ENCODE data around the gene MDP1. TPM values are rescaled to one million over a fixed set of nuclear protein-coding genes. Genes with fewer than 3 reads are reported as not detected.

MDP1 gene
- total RNA-seq, 3 donors from 2014 or later = 11.1 to 14.8 (median 13.2) TPM

DNA sequence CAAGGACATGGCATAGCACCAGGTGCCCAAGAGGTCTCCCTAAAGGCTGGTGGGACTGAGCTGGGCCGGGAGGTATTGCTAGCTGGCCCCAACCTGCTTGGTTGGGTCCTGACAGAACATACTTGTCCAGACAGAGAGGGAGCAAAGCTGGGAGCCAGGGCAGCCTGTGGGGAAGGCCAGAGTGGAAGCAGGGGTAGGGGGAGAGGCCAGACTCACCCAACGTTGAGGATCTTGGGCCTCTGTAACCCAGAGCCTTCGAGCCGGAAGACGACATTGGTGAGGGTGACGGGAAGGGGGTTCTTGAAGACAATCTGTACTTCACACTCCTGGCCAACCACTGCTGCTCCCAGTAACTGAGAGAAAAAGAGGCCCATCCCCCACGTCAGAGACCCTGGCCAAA is 38.1 kb upstream of the MDP1 start:
- ATAC-seq (no peak), DNase-seq (peak in 1 of 3 donors; percentile 10)
- intact Hi-C loops (cut with DNase I, micrococcal nuclease) = no loop called here
- no peak overlapping the region for H3K4me3 ChIP-seq
- TF ChIP-seq, protein P1, sequence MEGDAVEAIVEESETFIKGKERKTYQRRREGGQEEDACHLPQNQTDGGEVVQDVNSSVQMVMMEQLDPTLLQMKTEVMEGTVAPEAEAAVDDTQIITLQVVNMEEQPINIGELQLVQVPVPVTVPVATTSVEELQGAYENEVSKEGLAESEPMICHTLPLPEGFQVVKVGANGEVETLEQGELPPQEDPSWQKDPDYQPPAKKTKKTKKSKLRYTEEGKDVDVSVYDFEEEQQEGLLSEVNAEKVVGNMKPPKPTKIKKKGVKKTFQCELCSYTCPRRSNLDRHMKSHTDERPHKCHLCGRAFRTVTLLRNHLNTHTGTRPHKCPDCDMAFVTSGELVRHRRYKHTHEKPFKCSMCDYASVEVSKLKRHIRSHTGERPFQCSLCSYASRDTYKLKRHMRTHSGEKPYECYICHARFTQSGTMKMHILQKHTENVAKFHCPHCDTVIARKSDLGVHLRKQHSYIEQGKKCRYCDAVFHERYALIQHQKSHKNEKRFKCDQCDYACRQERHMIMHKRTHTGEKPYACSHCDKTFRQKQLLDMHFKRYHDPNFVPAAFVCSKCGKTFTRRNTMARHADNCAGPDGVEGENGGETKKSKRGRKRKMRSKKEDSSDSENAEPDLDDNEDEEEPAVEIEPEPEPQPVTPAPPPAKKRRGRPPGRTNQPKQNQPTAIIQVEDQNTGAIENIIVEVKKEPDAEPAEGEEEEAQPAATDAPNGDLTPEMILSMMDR (IDR thresholded peaks at IDR 0.05) = no peak
- H3K36me3 ChIP-seq (ENCODE audit: low read depth) = no peaks in the 10 kb centered on the region
- H3K9me3 ChIP-seq = no peaks in the 10 kb centered on the region
- H3K4me1 ChIP-seq (ENCODE audit: low read depth) = no peaks in the 10 kb centered on the region

DNA sequence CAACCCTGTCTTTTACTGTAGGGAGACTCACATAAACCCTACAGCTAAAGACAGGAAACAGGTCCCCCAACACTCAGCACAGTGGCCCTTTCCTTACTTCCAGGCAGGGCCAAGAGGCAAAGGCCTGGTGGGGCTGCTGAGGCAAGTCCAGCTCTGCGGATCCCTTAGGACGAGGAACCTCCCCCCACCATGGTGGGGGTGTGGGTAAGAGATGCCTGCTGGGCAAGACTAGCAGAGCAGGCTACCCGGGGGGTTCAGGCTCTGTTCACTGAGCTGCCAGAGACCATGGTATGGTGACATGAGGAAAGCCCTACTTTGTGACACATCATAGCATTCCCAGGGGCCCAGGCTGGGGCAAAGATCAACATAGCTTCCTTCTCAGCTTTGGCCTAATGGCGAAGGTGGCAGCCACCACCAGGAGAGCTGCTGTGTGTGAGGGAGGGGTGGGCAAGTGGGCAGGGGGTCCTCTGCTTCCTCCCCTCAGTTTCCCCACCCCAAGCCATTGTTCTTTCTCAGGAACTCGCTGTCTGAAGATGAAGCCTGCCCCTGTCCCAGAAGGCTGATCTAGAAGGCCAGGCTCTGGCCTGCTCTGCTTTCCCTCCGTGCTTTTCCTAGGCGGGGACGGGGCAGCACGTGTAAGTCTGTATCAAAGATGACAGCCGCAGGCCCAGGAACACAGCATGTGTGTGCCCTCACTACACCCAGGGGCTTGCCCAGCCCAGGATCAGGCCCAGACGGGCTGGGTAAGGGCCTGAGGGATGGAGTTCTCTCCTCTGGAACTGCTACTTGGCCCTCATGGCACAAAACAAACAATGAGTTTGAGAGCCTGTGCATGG is 36.6 kb upstream of the MDP1 start:
- TF ChIP-seq, protein P1 (IDR thresholded peaks at IDR 0.05) = no peak
- DNase-seq (peak in 1 of 3 donors; percentile 12), ATAC-seq (no peak)
- H3K4me1 ChIP-seq (ENCODE audit: low read depth) = no peaks in the 10 kb centered on the region
- no peaks in the 10 kb centered on the region for H3K9me3 ChIP-seq
- intact Hi-C loops (cut with DNase I, micrococcal nuclease) = no loop called here
- no peak overlapping the region for H3K4me3 ChIP-seq
- H3K36me3 ChIP-seq (ENCODE audit: low read depth) = no peaks in the 10 kb centered on the region

DNA sequence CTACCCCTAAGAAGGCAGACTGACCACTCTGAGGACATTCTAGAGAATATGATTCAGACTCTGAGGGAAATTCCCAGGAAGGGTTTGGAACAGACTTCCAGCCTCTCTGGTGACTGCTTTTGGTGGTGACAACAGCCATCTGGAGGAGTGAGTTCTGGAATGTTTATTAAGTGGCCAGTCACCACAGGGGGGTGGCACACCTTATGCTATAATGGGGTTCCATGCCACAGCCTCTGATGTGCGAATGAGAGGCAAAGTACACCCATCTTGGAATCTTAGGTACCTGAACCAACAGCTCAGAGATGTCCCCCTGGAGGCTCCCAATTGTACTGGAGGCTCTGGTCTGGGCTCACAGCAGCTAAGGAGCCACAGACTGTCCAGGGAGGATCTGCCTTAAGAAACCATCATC is 36.0 kb upstream of the MDP1 start:
- Histone ChIP-seq H3K4me3 (no peak overlapping the region), H3K36me3 (ENCODE audit: low read depth) (no peaks in the 10 kb centered on the region), H3K4me1 (ENCODE audit: low read depth) (no peaks in the 10 kb centered on the region), H3K9me3 (no peaks in the 10 kb centered on the region)
- no peak for ATAC-seq
- DNase-seq = no peak
- intact Hi-C loops (cut with DNase I, micrococcal nuclease) = no loop called here
- TF ChIP-seq, protein P1 (IDR thresholded peaks at IDR 0.05) = no peak

DNA sequence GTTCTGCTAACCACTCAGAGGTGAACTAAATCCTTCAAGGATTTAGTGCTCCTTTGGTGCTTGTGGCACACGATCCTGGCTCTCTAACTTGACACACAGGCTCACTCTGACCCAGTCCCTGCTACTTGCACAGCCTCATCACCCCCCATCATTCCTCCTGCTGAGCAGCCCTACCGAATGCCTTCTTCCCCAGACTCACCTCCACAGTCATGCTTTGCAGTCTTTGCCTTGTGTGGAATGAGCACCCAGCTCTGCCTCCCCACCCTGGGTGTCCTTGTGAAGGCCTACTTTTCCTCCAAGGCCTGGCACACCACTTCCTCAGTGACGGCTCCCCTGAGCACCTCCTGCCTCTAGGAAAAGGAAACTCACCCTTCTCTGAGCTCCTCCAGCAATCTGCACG is 34.5 kb upstream of the MDP1 start:
- TF ChIP-seq, protein P1 (IDR thresholded peaks at IDR 0.05) = no peak
- H3K36me3 ChIP-seq (ENCODE audit: low read depth) = no peaks in the 10 kb centered on the region

DNA sequence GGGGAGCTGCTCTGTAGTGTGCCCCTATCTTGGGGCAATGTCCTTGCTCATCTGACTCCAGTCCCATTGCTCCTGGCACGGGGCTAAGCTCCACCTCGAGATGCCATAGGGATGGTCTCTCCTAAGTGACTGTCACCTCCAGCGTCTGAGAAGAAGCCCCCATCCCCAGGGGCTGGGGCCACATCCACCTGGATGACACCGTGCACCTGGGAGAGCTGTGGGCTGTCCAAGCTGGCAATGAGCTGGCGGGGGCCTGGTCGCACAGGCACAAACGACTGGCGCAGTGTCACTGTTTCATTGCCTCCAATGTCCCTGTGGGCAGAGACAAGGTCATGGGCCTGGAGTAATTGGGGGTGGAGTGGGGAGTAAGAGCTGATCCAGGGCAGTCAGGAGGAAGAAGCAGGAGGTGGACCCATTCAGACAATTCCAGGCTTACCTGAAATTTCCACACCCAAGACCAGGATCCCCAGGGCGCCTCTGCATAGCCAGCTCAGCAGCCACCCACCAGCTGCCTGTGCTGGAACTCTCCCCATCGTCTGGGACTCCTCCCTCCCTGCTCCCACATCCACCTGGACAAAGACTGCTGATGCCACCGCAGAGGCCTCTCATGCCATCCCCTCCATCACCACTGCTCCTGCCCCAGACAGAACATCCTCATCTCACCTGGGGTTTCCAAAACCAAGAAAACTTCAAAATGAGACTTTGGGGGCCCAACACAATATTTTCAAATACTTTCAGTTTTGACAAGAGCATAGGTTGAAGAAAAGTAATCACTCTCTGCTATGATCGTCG is 33.6 kb upstream of the MDP1 start:
- ATAC-seq = no peak
- no peaks in the 10 kb centered on the region for H3K4me1 ChIP-seq (ENCODE audit: low read depth)
- TF ChIP-seq, protein P1 (IDR thresholded peaks at IDR 0.05) = no peak
- no peaks in the 10 kb centered on the region for H3K36me3 ChIP-seq (ENCODE audit: low read depth)
- H3K4me3 ChIP-seq = no peak overlapping the region
- H3K9me3 ChIP-seq = no peaks in the 10 kb centered on the region
- intact Hi-C loops (cut with DNase I, micrococcal nuclease) = no loop called here
- peak in 2 of 3 donors; percentile 14 to 41 for DNase-seq

More for the DNA sequence above, 34.5 kb upstream of the MDP1 start:
- ATAC-seq = no peak
- intact Hi-C loops (cut with DNase I, micrococcal nuclease) = no loop called here
- DNase-seq = peak in 1 of 3 donors; percentile 10
- H3K4me3 ChIP-seq = no peak overlapping the region
- no peaks in the 10 kb centered on the region for H3K4me1 ChIP-seq (ENCODE audit: low read depth)
- no peaks in the 10 kb centered on the region for H3K9me3 ChIP-seq

Data from mucosa of descending colon (tissue), 3 donors.